Dedifferentiated amniotic fluid mesenchymal stem cell (primary cell): ENCODE measurements around the gene RTEL1.
A peak's percentile ranks its signal among the peaks of the same experiment; 100 is the strongest.
"Not testable (repeated sequence)": the region's sequence is repeated elsewhere in the genome, so short reads cannot be mapped to it uniquely, and the experiment has no call there.

Source experiments
- DNase-seq: peaks from one replicate; pipeline ENCODE4 v3.0.0-alpha.2; 2016; ENCODE audit errors: extremely low spot score

Gene RTEL1

DNA sequence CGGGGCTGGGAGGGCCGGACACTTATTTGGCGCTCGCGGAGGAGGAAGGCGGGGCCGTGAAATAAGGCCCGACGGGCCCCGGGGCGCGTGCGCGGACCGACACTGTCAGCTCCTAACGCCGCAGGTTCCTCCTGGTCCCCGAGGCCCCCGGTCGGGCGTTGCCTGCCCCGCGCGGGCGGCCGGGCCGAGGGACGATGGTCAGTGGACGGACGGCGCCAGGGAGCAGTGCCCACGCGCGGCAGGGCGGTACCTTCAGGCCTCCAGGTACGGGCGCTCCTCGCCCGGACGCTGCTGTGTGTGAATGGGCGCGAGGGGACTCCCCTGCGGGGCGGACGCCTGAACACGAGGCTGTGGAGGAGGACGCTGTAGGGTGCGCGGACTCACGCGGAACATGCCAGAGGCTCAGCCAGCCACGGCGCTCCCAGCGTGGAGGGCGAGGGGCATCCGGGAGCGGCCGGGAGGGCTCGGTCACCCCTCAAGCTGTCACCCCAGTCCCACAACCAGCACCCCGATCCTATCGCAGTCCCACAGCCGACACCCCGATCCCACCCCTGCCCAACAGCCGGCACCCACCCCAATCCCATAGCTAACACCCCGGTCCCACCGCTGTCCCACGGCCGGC is 30.9 kb upstream of the RTEL1 start:
- peak; percentile 89 for DNase-seq

DNA sequence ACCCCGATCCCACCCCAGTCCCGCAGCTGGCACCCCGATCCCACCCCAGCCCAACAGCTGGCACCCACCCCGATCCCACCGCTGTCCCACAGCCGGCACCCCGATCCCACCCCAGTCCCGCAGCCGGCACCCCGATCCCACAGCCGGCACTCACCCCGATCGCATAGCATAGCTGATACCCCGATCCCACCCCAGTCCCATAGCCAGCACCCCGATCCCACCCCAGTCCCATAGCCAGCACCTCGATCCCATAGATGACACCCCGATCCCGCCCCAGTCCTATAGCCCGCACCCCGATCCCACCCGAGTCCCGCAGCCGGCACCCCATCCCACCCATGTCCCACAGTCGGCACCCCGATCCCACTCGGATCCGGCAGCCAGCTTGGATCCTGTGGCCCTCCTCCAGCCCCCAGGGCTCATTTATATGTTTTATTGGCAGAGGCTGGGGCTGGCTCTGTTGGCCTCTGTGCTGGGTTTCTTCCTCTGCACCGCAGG is 30.3 kb upstream of the RTEL1 start:
- no peak for DNase-seq

DNA sequence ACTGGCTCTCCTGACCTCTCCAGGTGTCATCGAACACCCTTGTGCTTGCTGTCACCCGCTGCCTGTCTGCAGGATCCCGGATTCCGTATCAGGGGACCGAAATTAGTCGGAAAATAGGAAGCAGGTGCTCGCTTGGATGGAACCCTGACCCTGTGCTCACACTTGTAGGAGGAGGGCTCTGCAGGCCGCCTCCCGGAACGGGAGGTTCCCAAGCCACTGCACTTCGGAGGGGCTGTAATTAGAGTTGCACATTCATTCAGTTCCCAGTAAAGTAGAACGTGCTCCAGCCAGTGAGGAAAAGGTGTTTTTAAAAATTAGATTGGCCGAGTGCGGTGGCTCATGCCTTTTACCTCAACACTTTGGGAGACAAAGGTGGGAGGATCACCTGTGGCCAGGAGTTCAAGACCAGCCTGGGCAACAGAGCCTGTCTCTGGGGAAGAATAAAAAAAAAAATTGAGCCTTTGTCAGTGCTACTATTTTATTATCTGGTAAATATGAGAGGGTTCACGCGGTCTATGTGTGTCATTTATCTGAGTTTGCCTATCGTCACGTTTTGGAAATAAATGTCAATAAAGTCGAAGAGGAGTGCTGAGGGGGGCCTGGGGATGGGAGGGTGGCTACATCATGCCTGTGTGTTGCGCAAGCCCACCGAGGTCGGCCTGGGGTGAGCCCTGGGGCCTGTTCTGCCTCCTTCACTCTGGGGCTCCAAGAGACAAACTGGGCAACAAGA is 29.7 kb upstream of the RTEL1 start:
- DNase-seq, result no peak

- DNase-seq, result not testable (repeated sequence)
Observed at GRCh38 chr20:63630956-63631355, 27.2 kb upstream of the RTEL1 start.

DNA sequence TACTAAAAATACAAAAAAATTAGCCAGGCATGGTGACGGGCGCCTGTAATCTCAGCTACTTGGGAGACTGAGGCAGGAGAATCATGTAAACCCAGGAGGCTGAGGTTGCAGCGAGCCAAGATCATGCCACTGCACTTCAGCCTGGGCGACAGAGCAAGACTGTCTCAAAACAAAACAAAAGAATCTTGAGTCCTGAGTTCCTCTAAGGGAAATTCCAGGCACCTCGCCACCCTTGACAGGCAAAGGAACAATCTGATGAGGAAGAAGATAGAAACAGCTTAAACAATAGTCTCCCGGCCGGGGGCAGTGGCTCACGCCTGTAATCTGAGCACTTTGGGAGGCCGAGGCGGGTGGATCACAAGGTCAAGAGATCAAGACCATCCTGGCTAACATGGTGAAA is 26.7 kb upstream of the RTEL1 start:
- not testable (repeated sequence) for DNase-seq

- no peak for DNase-seq
Observed at GRCh38 chr20:63633732-63634131, 24.4 kb upstream of the RTEL1 start.

DNA sequence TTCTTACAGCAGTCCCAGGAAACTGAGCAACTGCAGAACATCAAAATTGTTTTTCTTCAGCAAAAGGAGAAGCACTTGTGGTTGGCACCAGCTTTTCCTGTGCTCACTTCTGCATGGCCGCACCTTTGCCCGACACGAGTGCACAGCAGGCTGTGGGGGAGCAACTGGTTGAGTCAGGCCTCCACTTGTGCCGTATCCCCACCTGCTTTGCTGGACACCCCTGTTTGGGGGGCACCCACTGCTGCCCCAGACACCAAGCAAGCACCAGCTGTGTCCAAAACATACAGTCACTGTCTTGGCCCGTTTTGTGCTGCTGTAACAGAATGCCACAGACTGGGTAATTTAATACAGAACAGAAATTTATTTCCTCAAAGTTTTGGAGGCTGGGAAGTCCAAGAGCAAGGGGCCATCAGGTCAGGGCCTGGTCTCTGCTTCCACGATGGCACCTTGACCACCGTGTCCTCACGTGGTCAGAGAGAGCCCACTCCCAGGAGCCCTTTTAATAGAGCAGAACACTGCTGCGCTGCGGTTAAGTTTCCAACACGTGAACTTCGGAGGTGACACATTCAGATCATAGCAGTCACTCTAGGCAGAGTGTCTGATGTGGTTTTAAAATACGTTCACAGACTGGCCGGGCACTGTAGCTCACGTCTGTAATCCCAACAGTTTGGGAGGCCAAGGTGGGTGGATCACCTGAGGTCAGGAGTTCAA is 22.5 kb upstream of the RTEL1 start:
- DNase-seq, result no peak

GRCh38 chr20:63636752-63637628 is 21.1 kb upstream of the RTEL1 start:
- DNase-seq, result no peak

GRCh38 chr20:63639093-63639975 is 18.8 kb upstream of the RTEL1 start:
- no peak for DNase-seq

DNA sequence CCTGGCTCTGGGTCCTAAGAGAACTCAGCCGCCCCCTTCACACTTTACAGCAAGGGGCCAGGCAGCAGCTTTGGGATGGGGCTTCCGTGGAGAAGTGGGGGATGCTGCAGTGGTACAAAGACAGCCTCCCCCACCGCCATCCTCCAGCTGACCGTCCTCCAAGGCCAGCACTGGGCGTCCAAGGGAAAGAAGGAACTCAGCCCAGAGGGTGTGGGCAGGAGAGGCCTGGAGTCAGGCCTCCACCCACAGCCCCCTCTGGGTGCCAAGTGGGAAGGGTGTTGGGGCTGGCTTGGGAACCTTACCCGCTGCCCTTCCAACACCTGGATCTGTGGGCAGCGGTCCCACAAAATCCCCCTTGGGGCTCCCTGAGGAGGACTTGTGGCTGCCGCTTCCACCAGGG is 18.0 kb upstream of the RTEL1 start:
- DNase-seq, result no peak

- not testable (repeated sequence) for DNase-seq
Observed at GRCh38 chr20:63640686-63641085, 17.4 kb upstream of the RTEL1 start.

- DNase-seq, result no peak
Observed at GRCh38 chr20:63641146-63641791, 16.8 kb upstream of the RTEL1 start.

- peak; percentile 58 for DNase-seq
Observed at GRCh38 chr20:63641792-63642523, 16.2 kb upstream of the RTEL1 start.

GRCh38 chr20:63642527-63643247 is 15.4 kb upstream of the RTEL1 start:
- DNase-seq, result no peak

- no peak for DNase-seq
Observed at GRCh38 chr20:63643499-63643898, 14.6 kb upstream of the RTEL1 start.

DNA sequence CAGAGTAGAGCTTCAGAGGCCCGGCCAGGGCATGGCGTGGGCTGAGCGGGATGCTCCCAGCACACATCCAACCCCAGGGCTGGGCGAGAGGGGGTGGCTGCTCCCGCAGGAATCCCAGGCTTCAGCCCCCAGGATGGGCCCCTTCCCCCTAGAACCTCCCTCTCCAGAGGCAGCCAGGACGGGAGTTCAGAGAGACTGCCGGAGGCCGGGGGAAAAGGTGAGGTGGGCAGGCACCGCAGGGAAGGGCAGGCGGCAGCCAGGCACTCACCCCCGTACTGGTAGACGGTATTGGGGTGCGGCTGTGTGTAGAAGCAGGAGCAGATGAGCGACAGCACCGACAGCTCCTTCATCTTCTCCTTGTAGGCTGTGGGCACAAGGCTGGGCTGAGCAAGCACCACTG is 14.2 kb upstream of the RTEL1 start:
- DNase-seq, result no peak

GRCh38 chr20:63645218-63645617 is 12.9 kb upstream of the RTEL1 start:
- no peak for DNase-seq

DNA sequence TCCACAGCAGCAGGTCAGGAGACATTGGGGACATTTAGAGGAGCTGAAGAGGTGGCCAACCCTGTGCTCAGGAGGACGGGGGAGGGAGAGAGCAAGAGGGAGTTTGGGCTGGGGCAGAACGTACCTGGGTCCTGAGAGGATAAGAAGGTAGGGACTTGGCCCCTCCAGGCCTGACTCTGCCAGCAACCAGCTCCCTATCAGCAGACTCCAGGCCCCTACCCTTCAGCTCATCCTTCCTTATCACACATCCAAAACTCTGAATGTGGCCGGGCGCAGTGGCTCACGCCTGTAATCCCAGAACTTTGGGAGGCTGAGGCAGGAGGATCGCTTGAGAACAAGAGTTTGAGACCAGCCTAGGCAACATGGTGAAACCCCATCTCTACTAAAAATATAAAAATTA is 9.9 kb upstream of the RTEL1 start:
- no peak for DNase-seq
